ENCODE data around the gene DTHD1.

DTHD1 gene

DNA sequence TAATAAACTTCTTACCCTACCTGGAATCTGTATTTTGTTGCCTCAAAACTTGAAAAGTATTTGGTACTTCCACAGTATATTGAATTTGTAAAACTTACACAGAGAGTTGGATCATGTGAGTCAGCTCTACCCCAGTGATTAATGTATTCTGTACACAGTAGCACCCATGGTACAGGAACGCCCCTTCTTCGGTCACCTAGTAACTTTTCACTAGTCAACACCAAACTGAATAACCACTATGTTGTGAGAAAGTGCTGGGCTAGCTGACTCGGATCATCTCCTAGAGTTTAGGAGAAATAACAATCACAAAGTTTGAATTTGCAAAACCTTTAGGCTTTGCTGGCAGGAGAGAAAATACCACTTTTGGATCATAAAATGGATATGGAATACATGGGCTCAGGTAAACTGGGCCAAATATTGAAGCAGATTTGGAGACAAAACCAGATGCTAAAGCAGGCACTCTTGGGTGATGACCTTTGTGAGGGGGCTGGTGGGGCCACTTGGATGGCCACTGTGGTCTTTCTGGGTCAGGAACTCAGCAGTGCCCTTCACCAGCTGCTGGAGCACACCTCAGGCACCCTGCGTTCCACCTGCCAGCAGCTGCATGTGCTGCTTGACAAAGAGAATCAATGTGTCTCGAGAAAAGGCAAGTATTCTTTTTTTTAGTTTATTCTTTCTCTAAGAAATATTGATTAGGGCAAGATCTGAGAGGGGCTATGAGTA, at the start of gene DTHD1:
DTHD1 (plus strand) TSS at position 233 of the 723 bp plus-strand sequence; CDS start at position 376, 143 bp downstream.
- Histone ChIP-seq H3K36me3 (ENCODE audit: insufficient read depth, low read length) (no peaks in the 10 kb centered on the region), H3K9ac (ENCODE audit: low read depth, low read length) (no peak within 1 kb of the TSS), H3K4me1 (ENCODE audit: insufficient read depth, low read length) (no peaks in the 10 kb centered on the region), H3K9me3 (ENCODE audit: control insufficient read depth, insufficient read depth, low read length) (no peaks in the 10 kb centered on the region)

GRCh38 chr4:36233567-36234266, 47.7 kb upstream of the DTHD1 start:
- H3K9me3 ChIP-seq (ENCODE audit: control insufficient read depth, insufficient read depth, low read length) = no peaks in the 10 kb centered on the region
- no peak overlapping the region for H3K9ac ChIP-seq (ENCODE audit: low read depth, low read length)
- H3K4me1 ChIP-seq (ENCODE audit: insufficient read depth, low read length) = no peaks in the 10 kb centered on the region
- H3K36me3 ChIP-seq (ENCODE audit: insufficient read depth, low read length) = no peaks in the 10 kb centered on the region

DNA sequence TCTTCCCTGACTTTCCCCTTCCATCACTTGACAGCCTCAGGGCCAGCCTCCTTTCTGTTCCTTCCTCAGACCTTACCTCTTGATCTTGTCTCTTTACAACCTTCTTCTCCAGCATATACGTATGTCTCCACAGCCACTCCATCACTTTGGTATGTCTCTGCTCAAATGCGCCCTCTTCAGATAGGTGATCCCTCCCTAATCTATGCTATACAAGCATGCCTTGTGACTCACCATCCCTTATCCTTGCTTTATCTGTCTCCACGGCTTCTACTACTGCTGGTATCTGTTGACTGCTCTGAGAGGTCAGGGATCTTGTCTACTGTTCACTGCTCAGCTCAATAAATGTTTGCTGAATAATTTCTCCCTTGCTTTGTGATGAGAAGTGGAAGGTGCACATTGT, 46.1 kb upstream of the DTHD1 start:
- no peaks in the 10 kb centered on the region for H3K9me3 ChIP-seq (ENCODE audit: control insufficient read depth, insufficient read depth, low read length)
- H3K9ac ChIP-seq (ENCODE audit: low read depth, low read length) = no peak overlapping the region
- H3K4me1 ChIP-seq (ENCODE audit: insufficient read depth, low read length) = no peaks in the 10 kb centered on the region
- H3K36me3 ChIP-seq (ENCODE audit: insufficient read depth, low read length) = no peaks in the 10 kb centered on the region

GRCh38 chr4:36236159-36236558, 45.3 kb upstream of the DTHD1 start:
- Histone ChIP-seq H3K9ac (ENCODE audit: low read depth, low read length) (no peak overlapping the region), H3K36me3 (ENCODE audit: insufficient read depth, low read length) (no peaks in the 10 kb centered on the region), H3K4me1 (ENCODE audit: insufficient read depth, low read length) (no peaks in the 10 kb centered on the region), H3K9me3 (ENCODE audit: control insufficient read depth, insufficient read depth, low read length) (no peaks in the 10 kb centered on the region)

- Histone ChIP-seq H3K4me1 (ENCODE audit: insufficient read depth, low read length) (no peaks in the 10 kb centered on the region), H3K36me3 (ENCODE audit: insufficient read depth, low read length) (no peaks in the 10 kb centered on the region), H3K9ac (ENCODE audit: low read depth, low read length) (no peak overlapping the region), H3K9me3 (ENCODE audit: control insufficient read depth, insufficient read depth, low read length) (no peaks in the 10 kb centered on the region)
These were observed 43.8 kb upstream of the DTHD1 start for GRCh38 chr4:36237366-36238313.

DNA sequence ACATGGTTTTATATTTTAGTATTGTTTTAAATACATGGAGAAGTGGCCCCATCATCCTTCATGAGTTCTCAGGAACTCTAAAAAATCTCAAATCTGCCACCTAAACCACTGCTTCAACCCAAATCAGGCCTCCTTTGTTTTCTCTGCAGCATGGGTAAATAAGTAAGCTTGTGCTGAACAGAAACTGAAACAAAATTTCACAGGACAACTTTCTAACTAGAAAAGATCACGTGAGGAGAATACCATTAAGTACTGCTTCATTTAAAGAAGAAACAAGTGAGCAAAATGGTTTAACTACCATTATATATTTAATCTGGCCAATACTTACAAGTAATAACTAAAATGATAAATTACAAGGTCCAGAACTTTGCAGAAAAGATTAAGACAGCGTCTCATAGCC, 39.6 kb upstream of the DTHD1 start:
- H3K4me1 ChIP-seq (ENCODE audit: insufficient read depth, low read length) = no peaks in the 10 kb centered on the region
- no peaks in the 10 kb centered on the region for H3K9me3 ChIP-seq (ENCODE audit: control insufficient read depth, insufficient read depth, low read length)
- H3K36me3 ChIP-seq (ENCODE audit: insufficient read depth, low read length) = no peaks in the 10 kb centered on the region
- H3K9ac ChIP-seq (ENCODE audit: low read depth, low read length) = no peak overlapping the region

- H3K9me3 ChIP-seq (ENCODE audit: control insufficient read depth, insufficient read depth, low read length) = no peaks in the 10 kb centered on the region
- H3K4me1 ChIP-seq (ENCODE audit: insufficient read depth, low read length) = no peaks in the 10 kb centered on the region
- H3K9ac ChIP-seq (ENCODE audit: low read depth, low read length) = no peak overlapping the region
- no peaks in the 10 kb centered on the region for H3K36me3 ChIP-seq (ENCODE audit: insufficient read depth, low read length)
These were observed 38.6 kb upstream of the DTHD1 start for GRCh38 chr4:36242629-36243354.

- no peaks in the 10 kb centered on the region for H3K9me3 ChIP-seq (ENCODE audit: control insufficient read depth, insufficient read depth, low read length)
- H3K4me1 ChIP-seq (ENCODE audit: insufficient read depth, low read length) = no peaks in the 10 kb centered on the region
- peak overlapping the region; percentile 72 for H3K9ac ChIP-seq (ENCODE audit: low read depth, low read length)
- H3K36me3 ChIP-seq (ENCODE audit: insufficient read depth, low read length) = no peaks in the 10 kb centered on the region
These were observed 37.8 kb upstream of the DTHD1 start for GRCh38 chr4:36243355-36244256.

DNA sequence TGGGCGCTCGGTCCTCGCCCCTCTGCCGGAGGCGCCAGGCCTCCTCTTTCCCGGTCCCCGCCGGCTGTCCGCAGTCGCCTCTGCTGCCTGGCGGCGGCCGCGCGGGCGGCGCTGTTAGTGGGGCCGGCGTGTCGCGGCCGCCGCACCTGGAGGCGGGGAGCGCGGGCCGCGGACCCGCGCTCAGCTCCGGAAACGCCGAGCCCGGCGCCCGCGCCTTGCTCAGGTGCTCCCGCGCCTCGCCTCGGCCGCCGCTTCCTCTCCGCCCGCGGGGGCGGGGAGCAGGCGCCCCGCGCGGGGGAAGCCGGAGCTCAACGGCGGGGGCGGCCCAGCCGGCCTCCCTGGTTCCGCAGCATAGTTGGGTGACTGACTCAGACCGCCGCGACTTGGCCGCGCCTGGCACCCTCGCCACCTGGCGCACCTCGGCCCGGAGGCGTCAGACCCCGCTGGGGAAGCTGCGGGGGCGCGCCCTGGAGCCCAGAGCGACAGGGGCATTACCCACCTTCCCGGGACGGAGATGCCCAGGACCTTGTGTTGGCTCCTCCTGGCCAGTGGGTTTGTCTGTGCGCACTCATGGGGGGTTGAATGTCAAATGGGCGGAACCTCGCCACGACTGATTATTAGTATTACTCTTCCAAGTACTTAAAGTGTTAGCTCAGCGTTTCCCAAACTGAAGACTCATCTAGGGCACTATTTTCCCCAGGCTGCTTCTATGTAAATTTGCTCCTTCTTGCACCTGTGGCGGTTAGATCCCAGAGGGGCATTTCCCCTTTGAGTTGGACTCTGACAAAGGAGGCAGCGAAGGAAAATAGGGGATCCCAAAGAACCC, 36.9 kb upstream of the DTHD1 start, which contains the start of gene ARAP2:
ARAP2 (minus strand) TSS at position 258 of the 826 bp plus-strand sequence. CDS start 15,028 bp downstream, outside the sequence.
- H3K36me3 ChIP-seq (ENCODE audit: insufficient read depth, low read length) = no peaks in the 10 kb centered on the region
- H3K9me3 ChIP-seq (ENCODE audit: control insufficient read depth, insufficient read depth, low read length) = no peaks in the 10 kb centered on the region
- no peaks in the 10 kb centered on the region for H3K4me1 ChIP-seq (ENCODE audit: insufficient read depth, low read length)
- H3K9ac ChIP-seq (ENCODE audit: low read depth, low read length) = peak within 1 kb of the TSS; percentile 72

- H3K4me1 ChIP-seq (ENCODE audit: insufficient read depth, low read length) = no peaks in the 10 kb centered on the region
- no peaks in the 10 kb centered on the region for H3K36me3 ChIP-seq (ENCODE audit: insufficient read depth, low read length)
- H3K9me3 ChIP-seq (ENCODE audit: control insufficient read depth, insufficient read depth, low read length) = no peaks in the 10 kb centered on the region
- no peak overlapping the region for H3K9ac ChIP-seq (ENCODE audit: low read depth, low read length)
These were observed 31.8 kb upstream of the DTHD1 start for GRCh38 chr4:36249610-36250009.

DNA sequence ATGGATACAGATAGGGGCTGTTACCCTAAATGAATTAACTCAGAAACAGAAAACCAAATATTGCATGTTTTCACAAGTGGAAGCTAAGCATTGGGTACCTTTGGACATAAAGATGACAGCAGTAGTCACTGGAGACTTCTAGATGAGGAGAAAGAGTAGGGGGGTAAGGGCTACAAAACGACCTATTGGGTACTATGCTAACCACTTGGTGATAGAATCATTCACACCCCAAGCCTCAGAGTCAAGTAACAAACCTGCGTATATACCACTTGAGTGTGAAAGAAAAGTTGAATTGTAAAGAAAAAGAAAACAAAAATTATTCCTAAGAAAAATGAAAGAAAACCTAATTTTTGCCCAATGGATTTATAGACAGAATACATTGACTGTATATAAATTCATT, 29.4 kb upstream of the DTHD1 start:
- Histone ChIP-seq H3K36me3 (ENCODE audit: insufficient read depth, low read length) (no peaks in the 10 kb centered on the region), H3K9ac (ENCODE audit: low read depth, low read length) (no peak overlapping the region), H3K4me1 (ENCODE audit: insufficient read depth, low read length) (no peaks in the 10 kb centered on the region), H3K9me3 (ENCODE audit: control insufficient read depth, insufficient read depth, low read length) (no peaks in the 10 kb centered on the region)

- Histone ChIP-seq H3K4me1 (ENCODE audit: insufficient read depth, low read length) (no peaks in the 10 kb centered on the region), H3K9me3 (ENCODE audit: control insufficient read depth, insufficient read depth, low read length) (no peaks in the 10 kb centered on the region), H3K36me3 (ENCODE audit: insufficient read depth, low read length) (no peaks in the 10 kb centered on the region), H3K9ac (ENCODE audit: low read depth, low read length) (no peak overlapping the region)
These were observed 27.0 kb upstream of the DTHD1 start for GRCh38 chr4:36254371-36254770.
